Body of pancreas (tissue), 4 donors: Measurements from ENCODE around the gene BMP8B. TPM values are rescaled to one million over a fixed set of nuclear protein-coding genes. Genes with fewer than 3 reads are reported as not detected.
"Not testable (repeated sequence)": the region's sequence is repeated elsewhere in the genome, so short reads cannot be mapped to it uniquely, and the experiment has no call there.

Experiments
- ATAC-seq: fragments of 150-250 bp; one replicate; pipeline ENCODE4 v1.9.1; 2016
- DNase-seq, 4 donors: peaks; one replicate each; pipeline ENCODE4 v3.0.0-alpha.2; 2019
- H3K27ac ChIP-seq, 4 donors: fragments of 200-600 bp; sonication (generic); 1 replicate in 3 of 4; 2 replicates in 1 of 4; pipeline versions ENCODE4 v1.5.1 to v1.6.1; 2016 to 2019; ENCODE audit warnings: mild to moderate bottlenecking in 1 of 4, mixed read lengths in 1 of 4, moderate library complexity in 1 of 4
- H3K27me3 ChIP-seq, 2 donors: fragments of 200-600 bp; sonication (generic); one replicate each; pipeline ENCODE4 v1.6.0; 2016; ENCODE audit warnings: mild to moderate bottlenecking in 1 of 2
- H3K36me3 ChIP-seq, 2 donors: fragments of 200-600 bp; sonication (generic); replicated peaks in 1 of 2; 2 replicates each; pipeline ENCODE4 v1.5.1; 2016; ENCODE audit warnings: low read depth in 2 of 2; ENCODE audit not compliant: insufficient read depth in 1 of 2
- H3K4me1 ChIP-seq: fragments of 200-600 bp; sonication (generic); one replicate; pipeline ENCODE4 v1.6.0; 2016
- H3K4me3 ChIP-seq, 2 donors: fragments of 200-600 bp; sonication (generic); 1 replicate in 1 of 2; 2 replicates in 1 of 2; pipeline ENCODE4 v1.5.1; 2016 to 2019
- H3K9me3 ChIP-seq, 3 donors: fragments of 200-600 bp; sonication (generic); 1 replicate in 2 of 3; 2 replicates in 1 of 3; pipeline ENCODE4 v1.5.1; 2016
- CTCF ChIP-seq, 7 experiments: fragments of 450-650 bp in 4 of 7; fragments of 200-600 bp in 3 of 7; sonication (generic) in 3 of 7; IDR thresholded peaks; one replicate each; pipeline ENCODE4 v1.5.1; 2016 to 2019; ENCODE audit warnings: antibody characterized with exemption in 7 of 7
- POLR2A ChIP-seq, 3 donors: fragments of 450-650 bp; IDR thresholded peaks; one replicate each; pipeline ENCODE4 v1.6.1; 2016; ENCODE audit warnings: antibody characterized with exemption in 3 of 3, mild to moderate bottlenecking in 2 of 3
- WGBS, 2 donors: methylation state at CpG; one replicate each; pipeline ENCODE4 v1.1.5; 2017; 5-methylcytosine and 5-hydroxymethylcytosine counted together
- intact Hi-C: fragments of 100-400 bp; cut with DNase I; formaldehyde crosslinking; loops from one replicate; pipeline ENCODE4 v1.15.1; 2023
- total RNA-seq, 2 donors: library from RNA; depleted of rRNA; stranded (reverse); fragments of >200 nt; gene quantifications; one replicate each; pipeline ENCODE4 v1.1.0, GENCODE V29; 2016

BMP8B gene
- total RNA-seq, 2 donors from 2014 or later: 2.3 to 5.4 TPM

- H3K36me3 ChIP-seq: no peaks in the 10 kb centered on the region
- no peak for DNase-seq
- intact Hi-C loops: no loop called here
Measured at GRCh38 chr1:39776400-39776713, 12.3 kb downstream of the BMP8B start.

GRCh38 chr1:39775676-39776399 lies 12.8 kb downstream of the BMP8B start:
- ATAC-seq, H3K36me3 ChIP-seq, H3K27ac ChIP-seq, intact Hi-C loops, H3K4me3 ChIP-seq, H3K4me1 ChIP-seq, H3K27me3 ChIP-seq, DNase-seq, H3K9me3 ChIP-seq: not testable (repeated sequence)
- 72 to 83% methylated on average over 7 to 9 of the region's 20 CpGs for WGBS, 2 donors

More at GRCh38 chr1:39776400-39776713, 12.3 kb downstream of the BMP8B start:
- no peak overlapping the region for H3K4me3 ChIP-seq
- H3K27me3 ChIP-seq: no peaks in the 10 kb centered on the region
- no peak for TF ChIP-seq POLR2A (IDR thresholded peaks at IDR 0.05)
- TF ChIP-seq CTCF (IDR thresholded peaks at IDR 0.05): no peak
- no peak for ATAC-seq
- no peak overlapping the region for H3K27ac ChIP-seq
- H3K9me3 ChIP-seq: no peaks in the 10 kb centered on the region
- peaks cover 3% of the 10 kb centered on the region for H3K4me1 ChIP-seq
- 79 to 82% methylated on average over 12 of the region's 12 CpGs for WGBS, 2 donors

- H3K27me3 ChIP-seq, H3K9me3 ChIP-seq, intact Hi-C loops, H3K4me1 ChIP-seq, H3K27ac ChIP-seq, DNase-seq, ATAC-seq, H3K36me3 ChIP-seq, H3K4me3 ChIP-seq: not testable (repeated sequence)
- WGBS, 2 donors: 84 to 85% methylated on average over 7 to 11 of the region's 11 CpGs
Measured at GRCh38 chr1:39775141-39775540, 13.5 kb downstream of the BMP8B start.

- H3K9me3 ChIP-seq, DNase-seq, H3K4me3 ChIP-seq, H3K27me3 ChIP-seq, H3K27ac ChIP-seq, ATAC-seq, H3K36me3 ChIP-seq, H3K4me1 ChIP-seq, intact Hi-C loops: not testable (repeated sequence)
- WGBS, 2 donors: no CpG with 5 or more reads among the region's 23 CpGs
Measured at GRCh38 chr1:39773369-39773979, 15.2 kb downstream of the BMP8B start.

- H3K27ac ChIP-seq, H3K27me3 ChIP-seq, H3K36me3 ChIP-seq, DNase-seq, ATAC-seq, H3K4me3 ChIP-seq, intact Hi-C loops, H3K9me3 ChIP-seq, H3K4me1 ChIP-seq: not testable (repeated sequence)
- 30% methylated on average over 4 of the region's 57 CpGs; no CpG with 5 or more reads in 1 of the 2 donors for WGBS, 2 donors
Measured at GRCh38 chr1:39771022-39771532, 17.6 kb downstream of the BMP8B start, which contains the start of gene OXCT2. OXCT2 (minus strand) TSS chr1:39771348; CDS start chr1:39771255, 93 bp downstream.

- intact Hi-C loops, H3K27me3 ChIP-seq, H3K36me3 ChIP-seq, H3K9me3 ChIP-seq, H3K4me1 ChIP-seq, H3K4me3 ChIP-seq, H3K27ac ChIP-seq, DNase-seq, ATAC-seq: not testable (repeated sequence)
- WGBS, 2 donors: 42 to 70% methylated on average over 11 to 20 of the region's 71 CpGs
Measured at GRCh38 chr1:39770100-39771021, 18.3 kb downstream of the BMP8B start.

- ATAC-seq, intact Hi-C loops, DNase-seq, H3K27me3 ChIP-seq, H3K36me3 ChIP-seq, H3K9me3 ChIP-seq, H3K4me3 ChIP-seq, H3K27ac ChIP-seq, H3K4me1 ChIP-seq: not testable (repeated sequence)
- WGBS, 2 donors: 85 to 87% methylated on average over 9 to 10 of the region's 19 CpGs
Measured at GRCh38 chr1:39769502-39769901, 19.2 kb downstream of the BMP8B start.

- H3K27ac ChIP-seq, intact Hi-C loops, H3K27me3 ChIP-seq, H3K4me3 ChIP-seq, H3K4me1 ChIP-seq, H3K9me3 ChIP-seq, H3K36me3 ChIP-seq, DNase-seq: not testable (repeated sequence)
- ATAC-seq: peak; percentile 49
- 28% methylated on average over 3 of the region's 5 CpGs; no CpG with 5 or more reads in 1 of the 2 donors for WGBS, 2 donors
Measured at GRCh38 chr1:39766466-39766865, 22.2 kb downstream of the BMP8B start.

- H3K27ac ChIP-seq, ATAC-seq, DNase-seq, H3K4me3 ChIP-seq, H3K9me3 ChIP-seq, H3K4me1 ChIP-seq, H3K27me3 ChIP-seq, intact Hi-C loops, H3K36me3 ChIP-seq: not testable (repeated sequence)
- WGBS, 2 donors: 87% methylated on average over 10 of the region's 19 CpGs; no CpG with 5 or more reads in 1 of the 2 donors
Measured at GRCh38 chr1:39764512-39764911, 24.2 kb downstream of the BMP8B start.

GRCh38 chr1:39763619-39764374 lies 24.9 kb downstream of the BMP8B start:
- intact Hi-C loops, H3K36me3 ChIP-seq, H3K4me3 ChIP-seq, H3K9me3 ChIP-seq, H3K27me3 ChIP-seq, ATAC-seq, H3K27ac ChIP-seq, H3K4me1 ChIP-seq, DNase-seq: not testable (repeated sequence)
- WGBS, 2 donors: 90 to 93% methylated on average over 9 to 15 of the region's 18 CpGs
